NCI-H345 (cell line): ENCODE data around the gene SESN1.

ENCODE experiments used
- DNase-seq: peaks from one replicate; lab custom pipeline; 2025; lab: John Stamatoyannopoulos, UW

Gene SESN1

DNA sequence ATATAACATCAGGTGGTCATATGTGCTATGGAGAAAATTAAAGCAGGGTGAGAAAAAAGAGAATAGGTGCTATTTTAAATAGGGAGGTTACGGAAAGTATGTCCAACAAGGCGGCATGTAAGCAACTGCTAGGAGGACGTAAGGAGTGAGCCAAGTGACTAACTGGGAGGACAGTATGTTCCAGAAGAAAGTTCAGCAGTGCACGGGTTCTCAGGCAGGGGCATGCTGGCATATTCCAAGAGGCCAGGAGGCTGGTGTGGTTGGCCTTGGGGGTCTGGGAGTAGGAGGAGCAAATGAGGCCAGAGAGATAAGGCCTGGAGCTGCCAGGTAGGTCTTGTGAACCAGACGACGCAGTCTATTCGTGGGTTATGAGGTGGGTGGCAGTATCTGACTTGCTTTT is 134.0 kb downstream of the SESN1 start:
- no peak for DNase-seq

DNA sequence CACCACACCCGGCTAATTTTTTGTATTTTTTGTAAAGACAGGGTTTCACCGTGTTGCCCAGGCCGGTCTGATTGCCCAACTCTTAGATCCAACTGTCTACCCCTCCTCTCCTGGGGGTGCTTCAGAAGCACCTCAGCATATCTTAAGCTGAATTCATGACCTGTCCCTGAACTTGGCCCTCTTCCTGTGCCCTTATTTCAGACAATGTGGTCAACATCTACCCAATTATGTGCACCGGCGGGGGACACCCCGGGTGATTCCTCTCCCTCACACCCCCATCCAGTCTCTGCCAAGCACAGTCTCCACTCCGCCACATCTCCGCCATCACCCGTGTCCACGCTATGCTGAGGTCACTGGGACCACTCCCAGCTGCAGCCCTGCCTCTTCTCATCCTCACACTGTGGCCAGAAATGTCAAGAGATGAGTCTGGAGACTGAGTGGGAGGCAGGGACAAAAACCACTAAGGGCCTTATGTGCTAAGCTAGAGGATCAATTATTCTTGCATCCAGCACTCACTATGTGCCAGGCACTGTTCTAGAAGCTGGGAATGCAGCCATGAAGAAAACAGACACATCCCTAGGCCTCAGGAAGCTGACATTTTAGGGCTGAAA is 134.6 kb downstream of the SESN1 start:
- no peak for DNase-seq

DNA sequence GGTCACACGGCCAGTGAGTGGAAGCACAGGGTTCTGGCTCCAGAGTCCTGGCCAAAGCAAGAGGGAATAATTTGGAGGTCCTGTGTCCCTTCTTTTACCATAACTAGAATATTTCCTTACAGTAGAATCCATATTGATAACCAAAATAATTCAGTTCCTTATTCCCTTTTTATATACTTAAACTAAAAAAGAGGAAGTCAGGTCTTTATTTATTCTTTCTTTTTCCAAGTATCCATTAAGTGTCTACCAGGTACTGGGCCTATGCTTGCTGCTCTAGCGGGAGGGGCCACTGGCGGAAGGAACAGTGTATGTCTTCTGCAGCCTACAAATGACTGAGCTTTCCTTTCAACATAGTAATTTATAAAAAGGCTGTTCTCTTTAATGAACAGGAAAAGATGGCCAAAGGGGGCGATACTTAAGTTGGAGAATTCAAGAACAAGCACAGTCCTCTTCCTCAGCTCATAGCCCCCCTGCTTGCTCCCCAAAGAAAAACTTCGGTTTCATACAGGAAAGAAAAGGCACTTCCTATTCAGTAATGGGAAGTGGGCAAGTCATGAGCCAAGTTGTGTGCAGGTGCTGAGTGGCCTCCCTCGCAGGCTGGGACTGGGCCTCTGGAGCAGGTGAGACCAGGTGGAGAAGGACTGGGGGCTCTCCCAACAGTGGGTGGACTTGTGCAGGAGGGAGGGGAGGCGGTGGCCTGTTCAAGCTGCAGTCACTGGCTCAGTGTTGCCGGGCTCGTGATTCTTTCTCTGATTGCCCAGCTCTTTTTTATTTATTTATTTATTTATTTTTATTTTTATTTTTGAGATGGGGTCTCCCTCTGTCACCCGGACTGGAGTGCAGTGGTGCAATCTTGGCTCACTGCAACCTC is 135.5 kb downstream of the SESN1 start:
- no peak for DNase-seq

DNA sequence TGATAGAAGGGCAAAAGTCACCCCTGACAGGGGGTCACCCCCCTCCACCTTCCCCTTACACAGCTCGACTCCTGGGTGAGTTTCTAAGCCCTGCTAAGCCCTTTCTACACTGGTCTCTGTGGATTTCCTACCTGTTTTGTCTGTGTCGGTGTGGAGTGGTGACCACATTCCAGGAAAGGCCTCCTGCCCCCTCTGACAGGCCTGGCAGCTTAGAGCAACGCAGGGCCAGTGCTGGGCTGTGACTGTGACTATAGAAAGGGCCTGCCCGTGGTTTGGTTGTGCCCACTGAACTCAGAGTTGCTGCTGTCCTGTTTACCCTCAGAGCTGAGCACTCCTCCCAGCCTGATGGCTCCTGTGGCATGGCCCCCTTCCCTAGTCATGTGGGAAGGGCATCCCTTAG is 137.4 kb downstream of the SESN1 start:
- DNase-seq = no peak

DNA sequence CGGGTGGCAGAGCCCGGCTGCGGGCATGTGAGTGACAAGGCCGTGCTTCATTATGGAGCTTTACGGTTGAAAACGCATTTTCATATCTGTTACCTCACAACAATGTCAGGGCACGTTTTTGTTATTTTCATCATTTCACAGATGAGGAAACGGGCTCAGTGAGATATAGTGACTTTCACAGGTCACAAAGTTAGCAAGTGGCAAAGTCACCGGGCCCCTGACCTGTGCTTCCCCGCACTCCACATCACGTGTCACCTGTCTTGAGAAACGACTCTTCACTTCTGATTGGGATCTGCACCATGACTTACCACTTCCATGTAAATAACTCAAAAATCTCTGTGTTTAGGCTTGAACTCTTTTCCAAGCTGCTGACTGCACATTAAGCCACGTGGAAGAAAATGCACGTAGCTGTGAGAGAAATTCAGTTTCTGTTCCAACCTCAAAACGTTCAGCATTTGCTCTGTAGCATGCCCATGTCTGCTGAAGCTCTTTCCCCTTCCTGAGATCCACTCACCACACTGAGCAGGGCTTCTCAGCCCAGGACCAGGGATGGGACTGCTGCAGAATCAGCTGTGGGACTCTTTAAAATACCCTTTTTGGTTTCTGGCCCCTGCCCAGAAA is 139.2 kb downstream of the SESN1 start:
- no peak for DNase-seq

DNA sequence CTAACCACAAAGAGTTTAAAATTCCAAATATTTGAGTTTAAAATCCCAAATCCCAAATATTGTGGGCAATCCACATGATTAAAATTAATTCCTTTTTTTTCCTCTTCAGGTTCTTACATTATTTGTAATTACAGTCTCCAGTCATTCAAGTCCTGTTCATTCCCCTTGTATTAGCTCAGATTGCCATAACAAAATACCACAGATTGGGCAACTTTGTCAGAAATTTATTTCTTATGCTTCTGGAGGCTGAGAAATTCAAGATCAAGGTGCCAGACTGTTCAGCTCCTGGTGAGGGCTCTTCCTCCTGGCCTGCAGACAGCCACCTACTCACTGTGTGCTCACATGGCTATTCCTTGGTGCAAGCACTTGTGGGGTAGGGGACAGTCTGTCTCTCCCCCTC is 141.0 kb downstream of the SESN1 start:
- DNase-seq = no peak

DNA sequence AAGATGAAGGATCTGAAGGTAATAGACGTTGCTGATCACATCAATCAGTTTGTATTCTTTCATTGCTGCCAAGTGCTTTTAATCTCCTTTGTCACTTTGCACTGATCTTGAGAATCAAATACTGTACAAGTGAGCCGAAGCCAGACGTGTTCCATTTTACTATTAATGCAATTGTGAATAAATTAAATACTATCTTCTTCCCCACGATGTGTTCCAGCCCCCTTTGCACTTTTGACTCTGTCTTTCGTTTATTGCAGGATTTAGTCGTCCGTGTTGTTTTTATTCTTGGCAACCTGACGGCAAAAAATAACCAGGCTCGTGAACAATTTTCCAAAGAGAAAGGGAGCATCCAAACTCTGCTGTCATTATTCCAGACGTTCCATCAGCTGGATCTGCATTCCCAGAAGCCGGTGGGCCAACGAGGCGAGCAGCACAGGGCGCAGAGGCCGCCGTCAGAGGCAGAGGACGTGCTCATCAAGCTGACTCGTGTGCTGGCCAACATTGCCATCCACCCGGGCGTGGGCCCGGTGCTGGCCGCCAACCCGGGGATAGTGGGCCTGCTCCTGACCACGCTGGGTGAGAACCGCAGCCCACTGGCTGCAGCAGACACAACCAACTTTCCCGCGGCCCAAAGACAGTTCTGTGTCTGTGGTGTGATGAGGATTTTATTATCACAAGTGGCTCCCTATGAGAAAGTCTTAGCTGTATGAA is 141.7 kb downstream of the SESN1 start:
- DNase-seq = no peak

DNA sequence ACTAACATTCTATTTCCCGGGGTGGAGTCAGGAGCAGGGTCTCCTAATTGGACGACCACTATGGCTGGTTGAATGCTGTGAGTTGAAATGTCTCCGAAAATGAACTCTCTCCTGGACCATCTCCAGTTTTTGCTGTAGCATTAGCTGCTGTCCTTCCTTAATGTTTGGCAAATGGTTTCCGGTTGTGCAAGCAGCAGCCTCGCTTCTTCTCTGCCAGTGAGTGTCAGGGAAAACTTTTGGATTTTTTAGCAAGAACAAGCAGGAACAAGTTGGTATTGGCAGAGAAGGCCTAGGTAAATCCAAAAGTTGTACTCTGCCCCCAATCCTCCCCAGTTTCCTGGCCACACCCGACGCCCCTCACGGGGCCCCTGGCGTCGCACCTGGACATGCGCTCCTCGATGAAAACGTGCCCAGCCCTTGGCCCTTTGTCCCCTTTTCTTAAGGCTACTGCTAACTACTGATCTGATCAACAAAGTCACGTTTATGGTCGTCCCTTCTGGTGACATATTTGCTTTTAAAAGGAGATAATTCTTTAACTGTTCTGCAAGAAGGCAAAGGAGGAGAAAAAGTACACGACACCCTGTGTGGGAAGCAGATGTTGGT is 143.2 kb downstream of the SESN1 start:
- DNase-seq = no peak

DNA sequence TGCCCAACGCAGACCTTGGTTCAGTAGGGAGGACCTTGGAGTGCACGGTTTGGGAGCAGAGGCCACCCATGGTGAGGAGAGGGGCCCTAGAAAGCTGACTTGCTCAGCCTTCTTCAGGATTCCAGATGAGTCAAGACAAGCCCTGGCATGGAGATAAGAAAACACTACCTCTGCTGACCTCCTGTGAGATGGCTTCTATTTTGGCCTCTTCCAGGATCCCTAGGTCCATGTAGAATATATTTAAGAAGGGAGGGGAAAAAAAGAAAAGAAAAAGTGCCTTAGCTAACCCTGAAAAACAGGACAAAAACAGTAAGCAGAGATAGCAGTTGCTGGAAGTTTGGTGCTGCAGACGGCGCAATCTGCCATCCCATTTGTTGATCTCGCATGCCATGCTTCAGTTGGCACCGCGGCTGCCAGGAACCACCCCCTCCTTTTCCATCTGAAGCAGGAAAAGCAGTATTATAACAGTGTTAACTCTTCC is 146.4 kb downstream of the SESN1 start:
- no peak for DNase-seq

DNA sequence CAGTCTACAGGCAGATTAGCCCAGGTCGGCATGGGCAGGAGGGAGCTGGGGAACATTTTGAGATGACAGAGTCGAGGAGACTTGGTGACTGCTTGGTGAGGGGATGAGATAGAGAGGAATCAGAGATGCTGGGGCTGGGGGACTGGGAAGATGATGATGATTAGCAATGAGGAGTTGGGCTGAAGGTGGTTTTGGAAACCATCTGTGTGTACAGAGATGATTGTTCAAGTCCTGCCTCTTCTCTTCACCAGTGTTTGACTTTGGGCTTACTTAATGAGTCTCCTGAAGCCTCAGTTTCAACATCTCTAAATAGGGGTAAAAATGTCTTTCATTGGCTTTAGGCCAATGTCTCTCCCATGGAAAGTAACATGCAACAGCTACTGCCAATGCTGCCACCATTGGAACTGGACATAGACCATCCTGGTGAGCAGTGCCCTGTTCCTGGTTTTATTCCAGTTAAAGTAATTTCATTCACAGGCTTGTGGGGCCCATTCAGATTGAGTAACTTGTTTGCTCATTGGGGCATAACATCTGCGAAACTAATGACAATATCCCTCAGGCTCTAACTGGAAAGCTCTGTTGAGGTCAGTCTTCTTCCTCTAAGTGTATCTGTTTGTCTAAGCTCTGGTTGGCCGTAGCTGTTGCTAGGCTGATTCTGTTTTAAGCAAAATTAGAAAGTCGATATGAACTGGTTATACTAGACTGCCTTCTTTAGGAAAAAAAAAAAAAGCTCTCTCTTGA is 147.4 kb downstream of the SESN1 start:
- peak; percentile 3 for DNase-seq

DNA sequence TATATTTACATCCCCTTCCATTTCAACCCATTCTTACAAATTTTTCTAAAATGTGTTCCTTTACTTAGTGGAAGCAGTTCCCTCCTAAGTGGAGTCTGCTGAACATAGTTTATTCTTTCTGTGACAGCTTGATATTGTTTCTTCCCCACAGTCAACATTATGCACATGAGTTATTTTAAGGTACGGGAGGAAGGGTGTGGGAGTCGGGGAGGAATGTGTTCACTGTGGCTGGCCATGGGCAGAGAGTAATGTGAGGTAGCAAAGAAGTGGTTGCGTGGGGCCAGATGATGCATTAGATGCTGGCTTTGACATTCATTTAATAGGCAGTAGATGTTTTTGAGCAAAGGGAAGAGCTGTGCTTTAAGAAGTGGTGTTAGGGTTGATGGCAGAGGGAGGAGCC is 148.0 kb downstream of the SESN1 start:
- no peak for DNase-seq

DNA sequence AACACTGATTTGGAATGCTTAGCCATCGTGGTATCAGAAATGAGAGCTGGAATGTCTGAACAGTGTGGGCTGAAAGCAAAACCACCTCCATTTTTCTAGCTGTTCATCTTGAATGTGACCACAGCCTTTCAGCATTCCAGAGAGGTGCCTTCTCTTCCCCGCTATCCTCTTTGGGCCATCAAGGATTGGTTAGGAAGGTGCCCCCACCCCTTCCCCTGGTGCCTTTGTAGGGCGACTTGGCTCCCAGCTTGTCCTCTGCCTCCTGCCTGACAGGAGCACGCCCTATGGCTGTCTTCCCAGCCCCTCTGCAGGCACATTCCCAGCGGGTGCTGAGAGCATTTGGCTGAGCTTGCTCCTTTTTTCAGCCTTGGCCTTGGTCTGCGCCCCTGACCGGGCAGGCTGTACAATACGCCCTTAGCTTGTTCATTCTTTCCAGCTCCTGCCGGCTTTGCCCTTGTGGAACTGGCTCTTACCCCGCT is 148.9 kb downstream of the SESN1 start:
- DNase-seq = no peak

DNA sequence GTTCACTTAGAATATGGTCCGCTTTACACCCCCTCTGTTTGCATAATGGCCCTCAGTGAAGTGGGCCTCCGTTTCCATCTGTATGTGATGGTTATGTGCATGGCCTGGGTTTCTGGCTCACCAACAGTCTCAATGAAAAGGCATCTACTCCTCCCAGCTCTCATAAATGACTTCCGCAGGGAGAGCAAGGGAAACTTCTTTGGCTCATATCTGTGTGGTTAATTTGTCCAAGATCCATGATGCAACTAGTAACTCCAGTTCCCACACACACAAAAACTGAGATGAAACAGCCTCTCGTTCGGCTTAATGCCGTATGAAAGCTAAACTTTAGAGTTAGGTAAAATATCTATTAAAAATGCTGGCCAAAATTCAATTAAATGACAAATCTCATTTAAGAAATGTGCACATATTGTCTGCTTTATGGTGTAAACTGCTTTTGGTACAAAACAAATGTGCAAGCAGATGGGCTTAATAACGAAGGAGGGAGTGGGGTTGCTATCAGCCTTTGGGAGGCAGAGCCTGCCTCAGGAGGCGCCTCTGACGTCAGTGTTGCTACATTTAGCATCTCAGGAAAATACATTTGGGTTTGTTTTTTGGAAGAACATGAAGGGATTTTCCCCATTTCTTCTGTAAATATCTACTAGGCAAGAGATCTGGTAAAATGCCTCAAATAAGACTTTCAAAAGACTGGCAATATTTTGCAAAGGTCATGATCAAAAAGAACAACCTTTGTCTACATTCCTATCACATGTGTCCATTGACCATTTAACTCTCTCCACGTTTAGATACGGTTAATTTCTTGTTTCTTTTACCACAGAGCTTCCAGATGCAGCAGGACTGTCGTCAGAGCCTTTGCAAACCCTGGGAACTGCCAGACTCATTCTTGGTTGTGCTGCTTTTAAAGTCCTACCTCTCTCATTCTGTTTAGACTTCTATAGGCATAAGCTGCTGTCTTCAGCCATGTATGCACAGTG is 149.7 kb downstream of the SESN1 start:
- no peak for DNase-seq

DNA sequence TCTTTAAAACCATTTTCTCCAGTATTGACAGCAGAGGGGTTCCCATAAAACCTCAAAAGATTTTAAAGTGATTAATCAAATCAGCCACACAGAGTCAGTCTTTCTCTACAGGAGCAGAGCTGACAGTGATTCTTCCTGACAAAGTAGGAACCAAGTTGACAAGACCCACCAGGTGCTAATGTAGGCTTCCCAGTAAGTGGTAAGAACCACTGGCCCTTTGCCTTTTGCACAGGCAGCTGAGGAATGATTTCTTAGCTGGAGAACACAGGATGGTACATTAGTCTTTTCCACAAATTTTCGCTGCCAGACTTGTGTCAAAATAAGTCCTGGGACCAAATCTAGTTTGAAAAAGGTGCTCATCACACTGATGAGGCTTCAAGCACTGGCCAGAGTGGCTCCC is 150.6 kb downstream of the SESN1 start:
- DNase-seq = no peak

DNA sequence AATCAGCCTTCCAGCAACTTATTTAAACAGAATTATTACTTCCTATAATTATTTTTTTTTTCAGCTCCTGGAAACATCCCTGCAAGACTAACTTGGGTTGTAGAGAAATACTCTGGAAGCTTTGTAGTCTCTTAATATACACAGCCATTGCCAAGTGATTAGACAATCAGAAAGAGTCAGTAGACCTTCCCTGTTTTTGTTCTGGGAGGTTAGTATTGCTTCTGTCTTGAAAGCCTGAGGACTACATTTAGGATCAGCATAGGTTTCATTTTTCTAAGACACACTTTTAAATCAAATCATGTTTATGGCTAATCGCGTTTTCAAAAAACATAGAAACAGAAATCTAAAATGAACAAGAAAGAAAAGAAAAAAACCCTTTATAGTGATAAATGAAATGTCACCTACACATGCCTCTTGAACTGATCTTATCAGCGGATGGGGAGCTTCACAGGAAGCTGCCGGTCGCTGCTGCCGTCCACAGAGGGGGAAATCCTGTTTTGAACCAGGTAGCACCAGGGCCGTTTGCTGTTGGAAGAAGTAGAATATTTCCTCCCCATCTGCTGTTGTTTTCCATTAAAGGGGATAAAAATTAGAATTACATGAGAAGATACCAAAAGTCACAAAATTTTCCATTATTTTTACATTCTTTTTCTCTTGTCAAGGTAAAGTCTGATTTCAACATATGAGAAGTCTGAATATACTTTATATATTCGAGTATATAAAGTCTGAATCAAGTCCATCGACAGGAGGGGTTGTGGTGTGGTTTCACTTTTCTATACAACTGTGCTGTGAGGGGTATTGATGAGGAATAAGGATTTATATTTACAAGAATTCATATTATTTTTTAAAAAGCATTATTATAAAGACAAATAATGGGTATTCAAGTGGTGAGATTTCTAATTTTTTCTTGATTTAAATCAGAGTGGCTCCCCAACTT is 151.8 kb downstream of the SESN1 start:
- DNase-seq = no peak

DNA sequence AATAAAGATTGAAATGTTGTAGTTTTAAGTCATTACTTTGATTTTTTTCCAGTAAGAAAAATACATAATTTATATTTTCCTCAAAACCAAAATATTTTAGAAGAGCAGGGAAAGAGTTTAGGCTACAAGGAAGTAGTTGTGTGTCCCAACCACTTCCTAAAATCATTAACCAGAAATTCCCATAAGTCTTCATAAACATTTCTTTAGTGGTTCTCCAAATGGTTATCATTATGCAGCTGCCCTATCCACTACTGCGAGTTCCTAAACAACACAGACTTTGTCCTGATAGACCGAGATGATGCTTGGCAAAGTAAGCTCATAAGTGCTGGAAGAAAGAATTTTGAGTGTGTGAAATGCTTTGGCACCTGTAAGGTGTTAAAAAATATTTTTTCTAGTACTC is 152.8 kb downstream of the SESN1 start:
- DNase-seq = no peak

DNA sequence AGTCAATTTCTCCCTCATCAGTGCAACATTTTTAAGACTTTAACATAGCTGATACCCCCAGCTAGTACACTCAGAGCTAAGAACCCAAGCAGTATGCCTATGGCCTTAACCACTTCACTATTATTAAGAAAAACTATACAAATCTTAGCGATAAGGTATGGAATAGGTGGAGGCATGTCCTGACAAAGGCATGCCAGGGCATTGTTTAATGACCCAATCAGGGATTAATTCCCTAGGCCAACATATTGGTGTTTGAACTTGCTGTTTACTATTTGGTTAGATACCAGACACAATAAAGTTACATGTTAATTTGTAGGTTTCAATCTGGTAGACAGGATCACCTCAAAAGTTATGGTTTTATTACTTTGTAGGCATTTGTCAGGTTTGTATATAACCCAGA is 153.4 kb downstream of the SESN1 start:
- DNase-seq = no peak

DNA sequence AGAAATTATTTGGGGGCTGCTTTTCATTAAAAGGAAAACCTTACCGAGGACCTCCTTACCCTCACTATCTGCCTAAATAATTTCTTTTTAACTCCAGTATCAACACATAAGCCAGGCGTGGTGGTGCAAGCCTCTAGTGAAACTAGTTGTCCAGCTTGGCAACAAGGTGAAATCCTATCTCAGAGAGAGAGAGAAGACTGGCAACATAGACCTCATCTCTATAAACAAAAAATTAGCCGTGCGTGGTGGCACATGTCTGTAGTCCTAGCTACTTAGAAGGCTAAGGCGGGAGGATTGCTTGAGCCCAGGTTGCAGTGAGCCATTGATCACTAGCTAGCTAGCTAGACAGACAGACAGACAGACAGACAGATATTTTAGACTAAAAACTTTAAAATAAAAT is 153.9 kb downstream of the SESN1 start:
- DNase-seq = no peak

DNA sequence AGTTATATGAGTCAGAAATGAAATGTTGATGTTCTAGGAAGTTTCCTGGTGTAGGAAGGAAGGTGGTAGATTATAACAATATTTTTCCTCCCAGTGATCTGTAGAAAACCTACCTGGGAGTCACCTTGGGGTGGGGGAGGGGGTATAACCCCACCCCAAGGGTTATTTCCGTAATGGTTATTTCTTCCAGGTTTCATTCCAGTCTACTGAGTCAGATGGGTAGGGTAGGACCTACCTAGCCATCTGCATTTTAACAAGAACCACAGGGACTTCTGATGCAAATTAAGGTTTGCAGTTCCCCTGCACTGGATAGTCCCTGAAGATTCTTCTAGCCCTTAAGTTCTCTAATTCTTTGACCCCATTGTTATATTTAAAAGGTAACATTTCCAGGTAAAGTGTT is 157.5 kb downstream of the SESN1 start:
- no peak for DNase-seq
